Fibroblast of lung (primary cell): ENCODE results near the gene MCRIP2. TPM values are rescaled to one million over a fixed set of nuclear protein-coding genes. Genes with fewer than 3 reads are reported as not detected.

Experiments
- DNase-seq, 2 donors: peaks; one replicate each; pipeline versions ENCODE4 v3.0.0 to v3.0.0-alpha.2; 2010; ENCODE audit warnings: low read depth in 2 of 2
- H2AFZ ChIP-seq: 2 replicates; pipeline ENCODE4 v1.5.1; 2012; ENCODE audit warnings: low read length, control low read depth, inconsistent platforms
- H3K27ac ChIP-seq: 2 replicates; pipeline ENCODE4 v1.5.1; 2011; ENCODE audit warnings: low read length, control low read depth; ENCODE audit not compliant: insufficient read depth
- H3K27me3 ChIP-seq: 2 replicates; pipeline ENCODE4 v1.5.1; 2011; ENCODE audit warnings: mild to moderate bottlenecking, low read length; ENCODE audit not compliant: control insufficient read depth, insufficient read depth
- H3K36me3 ChIP-seq: 2 replicates; pipeline ENCODE4 v1.5.1; 2011; ENCODE audit warnings: low read length; ENCODE audit not compliant: control insufficient read depth, insufficient read depth
- H3K4me1 ChIP-seq: 2 replicates; pipeline ENCODE4 v1.5.1; 2011; ENCODE audit warnings: low read length; ENCODE audit not compliant: control insufficient read depth, insufficient read depth; ENCODE audit errors: extremely low read depth
- H3K4me2 ChIP-seq: 2 replicates; pipeline ENCODE4 v1.5.1; 2011; ENCODE audit warnings: low read length, control low read depth; ENCODE audit not compliant: insufficient read depth; ENCODE audit errors: extremely low read depth
- H3K4me3 ChIP-seq, 4 experiments: fragments of 200-600 bp in 1 of 4; sonication (generic) in 1 of 4; replicated peaks in 1 of 4; 2 replicates each; pipeline ENCODE4 v1.5.1; 2011 to 2016; ENCODE audit warnings: low read length in 4 of 4, low read depth in 3 of 4, mild to moderate bottlenecking in 3 of 4, control low read depth in 2 of 4, inconsistent platforms in 1 of 4, mixed read lengths in 1 of 4; ENCODE audit not compliant: insufficient read depth in 1 of 4; ENCODE audit errors: control extremely low read depth in 1 of 4
- H3K79me2 ChIP-seq: 2 replicates; pipeline ENCODE4 v1.5.1; 2012; ENCODE audit warnings: mild to moderate bottlenecking, low read length, inconsistent platforms; ENCODE audit not compliant: control insufficient read depth, insufficient read depth
- H3K9ac ChIP-seq: 2 replicates; pipeline ENCODE4 v1.5.1; 2011; ENCODE audit warnings: mild to moderate bottlenecking, low read length, control low read depth; ENCODE audit not compliant: insufficient read depth
- H3K9me3 ChIP-seq: 2 replicates; pipeline ENCODE4 v1.5.1; 2012; ENCODE audit warnings: low read depth, low read length; ENCODE audit not compliant: control insufficient read depth, insufficient read depth
- H4K20me1 ChIP-seq: 2 replicates; pipeline ENCODE4 v1.5.1; 2011; ENCODE audit warnings: low read length; ENCODE audit not compliant: control insufficient read depth, insufficient read depth; ENCODE audit errors: extremely low read depth
- CTCF ChIP-seq, 2 donors: IDR thresholded peaks in 1 of 2; conservative IDR thresholded peaks in 1 of 2; 1 replicate in 1 of 2; 2 replicates in 1 of 2; pipeline ENCODE4 v1.5.1; 2011 to 2012; ENCODE audit warnings: low read length in 2 of 2, control low read depth in 1 of 2, inconsistent platforms in 1 of 2, low read depth in 1 of 2, mild to moderate bottlenecking in 1 of 2
- EZH2 ChIP-seq: IDR thresholded peaks from 2 replicates; pipeline ENCODE4 v1.5.1; 2012; ENCODE audit warnings: low read length, control low read depth, mild to moderate bottlenecking; ENCODE audit errors: missing control alignments
- polyA plus RNA-seq, 2 donors: library from polyadenylated mRNA; depleted of rRNA in 1 of 2; stranded (reverse) in 1 of 2; unstranded in 1 of 2; fragments of >200 nt; gene quantifications; 2 replicates each; pipeline ENCODE4 v1.2.1, GENCODE V29; 2011 to 2012; ENCODE audit warnings: missing spikeins in 1 of 2
- total RNA-seq: library from RNA; depleted of rRNA; stranded (reverse); fragments of >200 nt; gene quantifications from 2 replicates; pipeline ENCODE4 v1.2.1, GENCODE V29; 2014

The MCRIP2 gene
- total and polyA plus RNA-seq, 2 donors (not counting 1 experiment from before 2014, with no cell fraction given): 2.8 to 18.0 TPM

- no peaks in the 10 kb centered on the region for H4K20me1 ChIP-seq
- peaks cover 27% of the 10 kb centered on the region for H3K36me3 ChIP-seq
- peak overlapping the region; percentile 78 for H3K9ac ChIP-seq
- peak; percentile 57 to 58 for DNase-seq
- H3K27me3 ChIP-seq: no peaks in the 10 kb centered on the region
- peak overlapping the region; percentile 72 to 88 (median 85) for H3K4me3 ChIP-seq
- TF ChIP-seq CTCF (conservative IDR thresholded peaks at IDR 0.05 in 1 of 2, IDR thresholded peaks at IDR 0.05 in 1 of 2; ENCODE audit: low read depth in 1 of 2, low read length in 2 of 2) (peak in 1 of 2 donors; percentile 13), EZH2 (no peak)
- H3K79me2 ChIP-seq: peaks cover 31% of the 10 kb centered on the region
- peak overlapping the region; percentile 99 for H3K4me2 ChIP-seq
- no peak overlapping the region for H2AFZ ChIP-seq
- peaks cover 18% of the 10 kb centered on the region for H3K4me1 ChIP-seq
- H3K9me3 ChIP-seq: no peaks in the 10 kb centered on the region
- H3K27ac ChIP-seq: peak overlapping the region; percentile 73
Measured at GRCh38 chr16:680967-681745, 39.5 kb downstream of the MCRIP2 start.

GRCh38 chr16:681746-682427 is 40.3 kb downstream of the MCRIP2 start:
- Histone ChIP-seq H2AFZ (no peak overlapping the region), H3K4me1 (peaks cover 18% of the 10 kb centered on the region), H3K36me3 (peaks cover 31% of the 10 kb centered on the region), H3K4me2 (peak overlapping the region; percentile 99), H3K27ac (no peak overlapping the region), H3K9ac (no peak overlapping the region), H3K27me3 (no peaks in the 10 kb centered on the region), H3K4me3 (peak overlapping the region; percentile 72 to 88 (median 85)), H3K79me2 (peaks cover 31% of the 10 kb centered on the region), H3K9me3 (no peaks in the 10 kb centered on the region), H4K20me1 (no peaks in the 10 kb centered on the region)
- TF ChIP-seq EZH2 (no peak), CTCF (conservative IDR thresholded peaks at IDR 0.05 in 1 of 2, IDR thresholded peaks at IDR 0.05 in 1 of 2; ENCODE audit: low read depth in 1 of 2, low read length in 2 of 2) (no peak)
- peak; percentile 32 to 35 for DNase-seq
